ENCODE data around the gene C5orf46. TPM values are rescaled to one million over a fixed set of nuclear protein-coding genes. Genes with fewer than 3 reads are reported as not detected.

Gene C5orf46
- total RNA-seq, 4 donors from 2014 or later = not detected

DNA sequence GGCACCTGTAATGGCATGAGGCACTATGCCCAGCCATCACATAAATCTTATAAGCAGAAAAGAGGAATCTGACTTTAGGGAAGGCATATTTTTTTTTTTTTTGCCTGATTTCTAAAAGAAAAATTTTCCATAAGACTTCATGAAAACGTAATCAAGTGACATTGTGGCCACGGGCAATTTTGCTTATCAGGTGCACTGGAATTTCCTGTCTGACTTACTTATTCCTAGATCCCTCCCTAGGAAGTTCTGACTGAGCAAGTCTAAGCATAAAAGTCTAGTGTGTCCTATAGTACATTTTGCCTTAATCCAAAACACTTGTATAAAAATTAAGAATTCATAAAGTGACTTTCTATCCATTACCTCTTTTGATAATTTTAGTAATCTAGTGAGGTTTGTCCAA lies 12.5 kb downstream of the C5orf46 start:
- Histone ChIP-seq H3K27me3 (no peaks in the 10 kb centered on the region), H3K9me3 (no peaks in the 10 kb centered on the region), H3K4me3 (no peak overlapping the region), H3K36me3 (no peaks in the 10 kb centered on the region), H3K27ac (no peak overlapping the region), H3K4me1 (no peaks in the 10 kb centered on the region)
- TF ChIP-seq POLR2A (IDR thresholded peaks at IDR 0.05) = no peak
- TF ChIP-seq CTCF (IDR thresholded peaks at IDR 0.05) = no peak
- intact Hi-C loops (cut with DNase I; ENCODE audit: low total_unique reads) = no loop called here
- no peak for DNase-seq

DNA sequence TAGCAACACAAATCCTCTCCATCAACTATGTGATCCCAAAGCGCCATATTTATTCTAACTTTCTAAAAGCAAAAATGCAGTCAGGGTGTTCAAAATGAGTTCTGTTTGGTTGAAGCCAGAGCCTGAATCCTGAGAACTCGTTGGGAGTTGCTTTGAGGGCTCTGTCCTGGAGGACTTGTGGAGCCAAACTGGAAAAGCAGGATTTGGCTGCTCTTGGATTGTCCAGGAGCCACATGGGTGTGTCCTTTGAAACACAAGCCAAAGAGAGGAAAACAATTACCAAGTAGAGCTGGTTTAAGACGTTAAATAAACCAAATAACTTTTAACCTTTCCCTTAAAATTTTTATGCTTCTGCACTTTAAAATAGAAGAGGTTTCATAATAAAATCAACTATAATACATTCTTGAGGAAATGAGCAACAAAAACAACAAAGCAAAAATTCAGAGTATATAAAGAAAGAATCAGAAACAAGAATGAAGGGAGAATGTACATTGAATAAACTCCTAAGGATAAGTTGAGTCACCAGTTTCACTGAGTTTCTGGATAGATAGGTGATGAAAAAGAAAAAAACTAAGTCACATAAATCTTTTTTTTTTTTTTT lies 13.5 kb downstream of the C5orf46 start:
- Histone ChIP-seq H3K4me3 (no peak overlapping the region), H3K4me1 (no peaks in the 10 kb centered on the region), H3K27ac (no peak overlapping the region), H3K36me3 (no peaks in the 10 kb centered on the region), H3K9me3 (no peaks in the 10 kb centered on the region), H3K27me3 (no peaks in the 10 kb centered on the region)
- no peak for TF ChIP-seq CTCF (IDR thresholded peaks at IDR 0.05)
- no peak for TF ChIP-seq POLR2A (IDR thresholded peaks at IDR 0.05)
- DNase-seq = no peak
- intact Hi-C loops (cut with DNase I; ENCODE audit: low total_unique reads) = no loop called here

GRCh38 chr5:147887930-147888329 lies 18.4 kb downstream of the C5orf46 start:
- intact Hi-C loops (cut with DNase I; ENCODE audit: low total_unique reads) = no loop called here
- Histone ChIP-seq H3K4me1 (no peaks in the 10 kb centered on the region), H3K36me3 (no peaks in the 10 kb centered on the region), H3K27me3 (no peaks in the 10 kb centered on the region), H3K9me3 (no peaks in the 10 kb centered on the region), H3K27ac (no peak overlapping the region), H3K4me3 (no peak overlapping the region)
- TF ChIP-seq CTCF (IDR thresholded peaks at IDR 0.05) (no peak), POLR2A (IDR thresholded peaks at IDR 0.05) (no peak)
- no peak for DNase-seq

DNA sequence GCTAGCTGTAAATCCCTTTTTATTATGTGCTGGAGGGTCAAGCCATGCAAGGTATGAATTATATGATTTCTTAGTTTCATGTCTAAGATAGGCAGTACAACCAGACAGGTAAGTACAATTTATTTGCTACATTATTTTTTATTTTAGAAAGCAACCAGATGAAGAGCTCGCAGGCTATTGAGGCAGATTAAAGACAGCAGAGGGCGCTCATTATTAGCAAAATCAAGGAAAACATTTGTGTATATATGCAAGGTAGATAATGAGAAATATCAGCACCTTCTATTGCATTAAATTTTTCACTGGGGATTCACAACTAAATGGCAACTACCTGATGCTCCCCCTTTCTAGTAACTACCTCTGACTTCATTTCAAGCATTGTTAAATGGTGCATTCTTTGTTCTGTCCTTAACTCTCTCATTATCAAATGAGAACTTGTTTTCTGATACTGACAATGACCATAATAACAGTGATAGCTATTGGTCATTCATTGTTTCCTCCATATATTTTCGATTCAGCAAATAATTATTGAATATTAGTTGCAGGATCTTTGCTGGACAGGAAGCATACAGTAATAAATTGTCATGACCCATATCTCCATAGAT lies 19.2 kb downstream of the C5orf46 start:
- DNase-seq = no peak
- Histone ChIP-seq H3K9me3 (no peaks in the 10 kb centered on the region), H3K27ac (no peak overlapping the region), H3K4me3 (no peak overlapping the region), H3K27me3 (no peaks in the 10 kb centered on the region), H3K4me1 (no peaks in the 10 kb centered on the region), H3K36me3 (no peaks in the 10 kb centered on the region)
- TF ChIP-seq CTCF (IDR thresholded peaks at IDR 0.05) (peak in 1 of 4 experiments; percentile 28), POLR2A (IDR thresholded peaks at IDR 0.05) (no peak)
- intact Hi-C loops (cut with DNase I; ENCODE audit: low total_unique reads) = no loop called here

DNA sequence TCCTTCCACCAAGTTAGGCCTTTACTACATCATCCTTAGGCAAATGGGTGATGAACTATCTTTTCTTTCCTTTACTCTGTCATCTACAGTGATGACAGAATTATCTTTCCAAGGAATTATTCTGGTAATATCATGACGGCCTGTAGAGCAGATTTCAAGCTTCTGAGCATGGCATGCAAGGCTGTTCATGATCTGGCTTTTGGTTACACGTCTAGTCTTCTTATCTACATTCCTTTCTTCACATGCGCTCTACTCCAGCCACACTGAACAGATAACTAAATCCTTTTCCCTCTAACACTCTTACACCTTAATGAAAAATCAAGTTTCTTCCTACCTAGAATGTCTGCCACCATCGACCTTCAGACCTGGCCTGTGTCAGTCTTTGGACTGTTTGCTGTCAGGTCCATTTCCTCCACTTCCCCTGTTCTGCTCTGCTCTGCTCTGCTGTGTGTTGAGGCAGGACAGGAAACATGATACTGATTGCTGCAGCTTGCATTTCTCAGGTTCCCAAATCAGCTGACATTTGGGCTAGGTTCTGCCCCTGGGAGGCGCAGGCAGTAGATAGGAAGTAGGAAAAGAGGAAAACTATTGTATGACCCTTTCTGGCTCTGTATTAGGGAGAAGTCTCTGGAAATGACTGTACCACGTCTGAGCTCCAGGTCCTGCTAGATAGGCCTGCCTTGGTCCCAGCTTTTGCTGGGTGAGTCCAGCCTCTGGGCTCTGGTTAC lies 23.6 kb downstream of the C5orf46 start:
- DNase-seq = no peak
- Histone ChIP-seq H3K4me3 (no peak overlapping the region), H3K36me3 (no peaks in the 10 kb centered on the region), H3K27ac (no peak overlapping the region), H3K27me3 (no peaks in the 10 kb centered on the region), H3K4me1 (no peaks in the 10 kb centered on the region), H3K9me3 (no peaks in the 10 kb centered on the region)
- TF ChIP-seq POLR2A (IDR thresholded peaks at IDR 0.05) = no peak
- TF ChIP-seq CTCF (IDR thresholded peaks at IDR 0.05) = no peak
- intact Hi-C loops (cut with DNase I; ENCODE audit: low total_unique reads) = no loop called here
